CD4-positive, alpha-beta T cell treated with Interleukin-10 for 1 hour (primary cell): Measurements from ENCODE around the gene PARP2.
"Not testable (repeated sequence)": the region's sequence is repeated elsewhere in the genome, so short reads cannot be mapped to it uniquely, and the experiment has no call there.

Source experiments
- DNase-seq: peaks from one replicate; pipeline ENCODE4 v3.0.0-alpha.2; 2020

Gene PARP2

GRCh38 chr14:20350282-20350681 is 6.8 kb downstream of the PARP2 start:
- DNase-seq, result no peak

GRCh38 chr14:20350860-20351259 is 7.4 kb downstream of the PARP2 start:
- DNase-seq, result no peak

DNA sequence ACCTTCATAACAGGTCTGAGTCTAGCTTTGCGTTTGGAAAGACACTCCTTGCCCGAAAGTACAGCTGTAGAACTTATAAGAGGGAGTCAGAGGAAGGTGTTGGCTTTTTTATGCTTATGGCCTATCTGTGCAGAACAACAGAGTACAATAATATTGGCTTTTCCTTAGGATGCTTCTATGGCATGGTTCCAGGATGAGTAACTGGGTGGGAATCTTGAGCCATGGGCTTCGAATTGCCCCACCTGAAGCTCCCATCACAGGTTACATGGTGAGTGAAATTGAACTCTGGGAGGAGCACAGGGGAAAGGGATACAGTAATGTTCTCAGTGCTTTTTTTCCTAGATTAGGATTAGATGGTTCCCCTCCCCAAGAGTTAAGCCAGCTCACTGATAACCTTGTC is 13.0 kb downstream of the PARP2 start:
- no peak for DNase-seq

DNA sequence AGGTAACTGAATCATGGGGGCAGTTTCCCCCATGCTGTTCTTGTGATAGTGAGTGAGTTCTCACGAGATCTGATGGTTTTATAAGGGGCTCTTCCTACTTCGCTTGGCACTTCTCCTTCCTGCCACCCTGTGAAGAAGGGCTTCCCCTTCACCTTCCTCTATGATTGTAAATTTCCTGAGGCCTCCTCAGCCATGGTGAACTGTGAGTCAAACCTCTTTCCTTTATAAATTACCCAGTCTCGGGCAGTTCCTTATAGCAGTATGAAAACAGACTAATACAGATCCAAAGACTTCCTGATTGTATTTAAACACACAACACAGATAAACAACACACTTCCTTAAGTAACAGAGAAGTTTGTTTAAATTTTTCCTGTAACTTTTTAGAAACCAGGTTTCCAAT is 15.0 kb downstream of the PARP2 start:
- DNase-seq, result not testable (repeated sequence)

DNA sequence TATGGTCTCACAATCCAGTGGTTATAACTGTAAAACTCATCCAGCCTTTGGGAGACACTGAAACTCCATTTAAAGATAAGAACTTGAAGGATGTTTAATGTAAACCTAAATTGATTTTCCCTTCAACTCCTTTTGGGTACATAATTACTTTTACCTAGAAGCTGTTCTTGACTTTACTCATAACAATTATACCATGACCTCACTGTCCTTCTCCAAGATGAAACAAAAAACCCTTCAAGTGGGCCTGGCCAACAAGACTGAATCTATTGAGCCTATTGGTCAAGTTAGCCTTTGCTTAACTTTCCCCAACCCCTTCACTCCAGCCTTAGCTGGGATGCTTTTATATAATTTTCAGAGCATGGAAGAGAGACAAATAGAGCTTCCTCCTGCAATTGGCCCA is 22.5 kb downstream of the PARP2 start:
- no peak for DNase-seq

GRCh38 chr14:20372796-20373195 is 29.4 kb downstream of the PARP2 start:
- DNase-seq, result no peak

DNA sequence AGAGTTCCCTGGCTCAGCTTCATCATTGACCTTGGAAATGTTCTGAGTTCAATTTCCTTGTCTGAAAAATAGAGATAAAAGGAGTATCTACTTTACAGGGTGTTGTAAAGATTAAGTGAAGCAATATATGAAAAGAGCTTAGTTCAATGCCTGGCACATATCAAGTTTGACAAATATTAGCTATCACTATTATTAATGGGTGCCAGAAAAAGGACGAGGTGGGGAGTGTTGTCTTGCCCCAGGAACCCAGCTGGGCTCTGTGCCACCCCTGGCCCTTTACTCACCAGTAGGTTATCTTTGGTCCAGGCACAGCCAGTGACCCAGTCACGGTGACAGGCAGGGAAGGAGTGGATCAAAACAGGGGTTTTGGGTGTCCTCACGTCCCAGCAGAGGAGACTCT is 32.0 kb downstream of the PARP2 start:
- no peak for DNase-seq

- DNase-seq, result no peak
Observed at GRCh38 chr14:20376071-20376588, 32.7 kb downstream of the PARP2 start.

DNA sequence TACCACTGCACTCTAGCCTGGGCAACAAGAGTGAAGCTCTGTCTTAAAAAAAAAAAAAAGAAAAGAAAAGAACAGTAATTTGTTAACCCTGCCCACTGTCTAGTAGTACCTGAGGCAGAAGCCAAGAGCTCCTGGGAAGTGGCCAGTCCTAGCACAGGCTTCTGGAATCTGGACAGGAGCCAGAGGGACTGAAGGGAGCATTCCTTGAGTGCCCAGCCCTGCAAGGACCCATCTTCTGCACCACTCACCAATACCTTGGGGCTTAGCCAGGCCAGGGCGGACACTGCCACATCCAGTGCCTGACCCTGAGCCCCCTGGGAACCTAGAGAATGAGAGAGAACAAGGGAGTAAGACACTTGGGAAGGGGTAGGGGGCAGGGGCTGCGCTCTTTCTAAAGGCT is 33.7 kb downstream of the PARP2 start:
- DNase-seq, result no peak

- DNase-seq, result no peak
Observed at GRCh38 chr14:20379743-20380142, 36.3 kb downstream of the PARP2 start.

DNA sequence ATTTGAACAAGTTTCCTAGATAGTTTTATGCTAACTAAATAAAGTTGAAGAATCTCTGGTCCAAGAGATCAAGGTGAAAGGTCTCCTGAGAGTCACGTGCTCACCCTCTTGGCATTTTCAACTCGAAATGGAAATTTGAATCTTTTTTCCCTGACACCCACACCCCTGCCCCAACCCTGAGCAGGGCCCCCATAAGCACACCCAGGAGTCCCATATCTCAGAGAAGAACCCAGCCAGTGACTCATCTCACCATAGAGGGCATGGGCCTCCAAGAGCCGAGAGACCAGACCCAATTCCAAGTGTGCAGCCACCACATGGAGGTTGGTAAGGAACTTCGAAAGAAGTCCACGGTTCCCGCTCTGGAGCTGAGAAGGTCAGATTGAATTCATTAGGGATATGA is 37.2 kb downstream of the PARP2 start:
- DNase-seq, result no peak

- DNase-seq, result no peak
Observed at GRCh38 chr14:20381341-20381740, 37.9 kb downstream of the PARP2 start.

- no peak for DNase-seq
Observed at GRCh38 chr14:20382526-20382925, 39.1 kb downstream of the PARP2 start.

DNA sequence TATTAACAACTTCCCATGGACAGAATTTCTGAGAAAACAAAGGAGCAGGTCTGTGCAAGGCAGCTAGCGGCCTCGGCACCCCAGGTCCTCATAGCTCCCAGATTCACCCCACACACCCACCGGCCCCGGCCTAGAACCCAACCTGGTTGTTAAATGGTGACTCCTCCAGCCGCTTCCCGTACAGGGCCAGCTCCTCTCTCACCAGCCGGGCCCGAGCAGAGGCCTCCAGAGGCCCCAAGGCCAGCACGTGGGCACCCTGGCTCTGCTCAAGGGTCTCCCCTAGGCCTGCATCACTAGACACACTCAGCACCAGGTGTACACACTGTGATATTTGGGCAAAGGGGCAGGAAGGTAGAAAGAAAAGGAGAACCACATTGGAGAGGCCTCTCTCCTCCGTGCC is 39.6 kb downstream of the PARP2 start:
- no peak for DNase-seq

DNA sequence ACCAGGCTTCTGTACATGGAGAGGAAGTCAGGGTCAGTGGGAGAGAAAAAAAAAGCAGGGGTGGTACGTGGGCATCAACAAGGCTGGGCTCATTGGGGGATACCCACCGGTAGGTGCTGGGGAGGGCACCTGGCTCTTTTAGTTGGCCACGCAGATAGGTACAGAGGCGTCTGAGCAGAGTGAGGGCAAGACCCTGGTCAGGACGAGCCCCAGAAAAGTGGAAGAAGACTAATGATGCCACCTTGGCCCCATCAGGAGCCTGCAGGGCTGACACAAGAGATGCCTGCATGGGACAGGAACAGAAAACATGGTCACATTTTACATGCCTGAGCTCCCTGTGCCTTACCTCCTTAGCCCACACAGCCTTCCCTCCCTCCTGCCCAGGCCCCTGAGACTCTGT is 40.2 kb downstream of the PARP2 start:
- DNase-seq, result no peak

DNA sequence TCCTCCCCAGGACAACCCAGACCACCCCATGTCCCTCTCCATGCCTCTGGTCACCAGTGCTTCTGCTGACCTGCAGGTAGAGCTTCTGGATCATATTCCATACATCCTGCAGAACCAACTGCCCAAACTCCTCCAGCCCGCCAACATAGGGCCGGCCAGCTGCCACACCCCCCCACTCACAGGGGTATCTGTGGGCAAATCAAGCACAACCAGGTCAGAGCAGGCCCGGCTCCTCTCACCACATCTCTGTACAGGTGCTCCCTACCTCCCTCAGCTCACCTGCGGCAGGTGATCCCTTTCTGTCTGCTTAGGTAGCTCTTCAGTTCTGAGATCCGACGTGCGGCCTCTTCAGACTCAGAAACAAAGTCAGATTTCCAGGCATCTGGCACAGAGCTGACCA is 40.9 kb downstream of the PARP2 start:
- no peak for DNase-seq

- DNase-seq, result no peak
Observed at GRCh38 chr14:20384886-20385285, 41.5 kb downstream of the PARP2 start.

- DNase-seq, result no peak
Observed at GRCh38 chr14:20386276-20386855, 42.9 kb downstream of the PARP2 start.

DNA sequence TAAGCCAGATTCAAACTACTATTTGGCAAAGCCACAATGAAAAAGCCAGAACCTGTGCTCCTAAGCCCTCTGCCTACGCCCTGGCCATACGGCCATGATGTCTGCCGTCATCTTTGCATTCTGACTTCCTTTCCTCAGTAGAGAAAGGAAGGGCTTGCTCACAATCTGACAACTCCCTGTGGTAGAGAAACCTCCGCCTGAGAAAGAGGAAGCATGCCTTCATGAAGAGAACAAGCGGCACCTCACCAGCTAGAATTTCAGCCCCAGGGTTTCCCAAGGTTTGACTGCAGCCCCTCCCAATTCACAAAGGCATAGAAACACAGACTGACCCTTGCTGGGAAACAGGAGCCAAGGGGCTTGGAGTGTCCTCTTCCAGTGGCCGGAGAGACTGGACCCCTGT is 44.1 kb downstream of the PARP2 start:
- no peak for DNase-seq

DNA sequence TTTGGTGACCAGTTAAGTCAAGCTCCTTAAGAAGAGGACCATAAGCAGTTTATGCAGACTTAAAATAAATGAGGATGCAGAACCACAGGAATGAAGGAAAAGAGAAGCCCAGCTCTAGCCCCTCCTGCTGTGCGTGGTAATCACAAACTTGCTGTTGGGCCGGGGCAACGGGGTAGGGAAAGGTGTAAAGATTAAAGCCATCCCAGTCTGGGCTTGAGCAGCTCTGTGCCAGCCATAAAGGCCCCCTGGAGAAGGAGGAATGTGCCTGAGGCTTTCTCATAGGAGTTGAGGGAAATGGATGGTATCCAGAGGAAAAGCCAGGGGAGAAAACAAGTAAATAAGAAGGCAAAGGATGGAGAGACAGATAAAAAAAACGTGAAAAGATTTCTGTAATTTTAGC is 44.7 kb downstream of the PARP2 start:
- no peak for DNase-seq

GRCh38 chr14:20391505-20391904 is 48.1 kb downstream of the PARP2 start:
- no peak for DNase-seq

GRCh38 chr14:20397511-20397910 is 54.1 kb downstream of the PARP2 start:
- no peak for DNase-seq

GRCh38 chr14:20400589-20400964 is 57.1 kb downstream of the PARP2 start:
- no peak for DNase-seq

DNA sequence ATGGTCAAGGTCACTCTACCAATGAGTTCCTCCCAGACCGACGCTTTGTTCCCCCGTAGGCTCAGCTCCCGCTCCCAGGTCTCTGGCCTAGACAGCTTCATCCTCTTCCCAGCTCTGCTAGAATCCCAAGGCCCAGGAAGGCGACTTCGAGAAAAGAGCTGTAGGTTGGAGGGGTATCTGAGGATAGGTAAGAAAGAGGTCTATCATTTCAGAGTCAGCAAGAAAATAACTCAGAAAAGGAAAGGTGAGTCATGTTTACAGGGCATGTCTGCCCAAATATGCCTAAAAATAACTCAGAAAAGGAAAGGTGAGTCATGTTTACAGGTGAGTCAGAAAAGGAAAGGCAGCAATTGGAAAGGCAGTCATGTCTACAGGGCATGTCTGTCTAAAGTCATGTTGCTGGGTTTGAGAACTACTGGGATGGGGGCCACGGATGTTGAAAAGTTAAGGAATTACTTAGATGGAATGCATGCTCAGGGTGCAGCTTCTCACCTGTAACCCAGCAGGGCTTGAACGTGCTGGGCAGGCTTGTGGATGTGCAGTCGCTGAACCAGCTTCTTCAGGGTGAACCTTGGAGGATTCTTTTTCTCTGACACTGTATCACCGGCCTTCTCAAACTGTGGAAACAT is 57.6 kb downstream of the PARP2 start:
- no peak for DNase-seq

DNA sequence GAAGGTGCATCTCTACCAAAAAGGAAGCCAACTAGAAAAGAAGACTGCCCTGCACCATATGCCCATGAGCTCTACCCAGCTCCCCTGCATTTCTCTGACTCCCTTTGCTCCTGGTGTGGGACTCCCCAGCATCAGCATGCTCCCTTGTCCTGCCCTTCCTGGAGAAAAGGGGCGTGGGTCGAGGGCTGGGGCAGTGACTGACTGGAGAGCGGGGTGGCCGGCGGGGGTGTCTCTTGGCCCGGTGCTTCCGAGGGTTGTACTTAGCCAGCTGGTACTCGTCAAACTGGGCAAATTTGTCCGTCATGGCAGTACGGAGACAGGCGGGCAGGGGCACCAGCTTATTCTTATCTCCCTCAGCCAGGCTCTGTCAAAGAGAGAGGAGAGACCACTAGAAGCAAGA is 60.1 kb downstream of the PARP2 start:
- no peak for DNase-seq
